Hepatocyte (in vitro differentiated cells): ENCODE data around the gene DNAI7.

ENCODE experiments used
- EZH2 ChIP-seq: fragments of 200-600 bp; sonication (generic); IDR thresholded peaks from 2 replicates; pipeline ENCODE4 v1.6.1; 2016; ENCODE audit warnings: antibody characterized with exemption, mild to moderate bottlenecking, borderline replicate concordance
- EZH2phosphoT487 ChIP-seq: fragments of 200-600 bp; sonication (generic); IDR thresholded peaks from one replicate; pipeline ENCODE4 v1.6.1; 2018; ENCODE audit warnings: antibody characterized with exemption, mild to moderate bottlenecking, low read depth, moderate library complexity; ENCODE audit not compliant: unreplicated experiment, severe bottlenecking
- TF ChIP-seq, protein P1 (sequence below): fragments of 200-600 bp; sonication (generic); IDR thresholded peaks from 2 replicates; pipeline ENCODE4 v1.5.1; 2016; ENCODE audit warnings: antibody characterized with exemption, mild to moderate bottlenecking; ENCODE audit not compliant: poor library complexity

GRCh38 chr12:25155022-25155576 is 39.9 kb downstream of the DNAI7 start:
- TF ChIP-seq, protein P1, sequence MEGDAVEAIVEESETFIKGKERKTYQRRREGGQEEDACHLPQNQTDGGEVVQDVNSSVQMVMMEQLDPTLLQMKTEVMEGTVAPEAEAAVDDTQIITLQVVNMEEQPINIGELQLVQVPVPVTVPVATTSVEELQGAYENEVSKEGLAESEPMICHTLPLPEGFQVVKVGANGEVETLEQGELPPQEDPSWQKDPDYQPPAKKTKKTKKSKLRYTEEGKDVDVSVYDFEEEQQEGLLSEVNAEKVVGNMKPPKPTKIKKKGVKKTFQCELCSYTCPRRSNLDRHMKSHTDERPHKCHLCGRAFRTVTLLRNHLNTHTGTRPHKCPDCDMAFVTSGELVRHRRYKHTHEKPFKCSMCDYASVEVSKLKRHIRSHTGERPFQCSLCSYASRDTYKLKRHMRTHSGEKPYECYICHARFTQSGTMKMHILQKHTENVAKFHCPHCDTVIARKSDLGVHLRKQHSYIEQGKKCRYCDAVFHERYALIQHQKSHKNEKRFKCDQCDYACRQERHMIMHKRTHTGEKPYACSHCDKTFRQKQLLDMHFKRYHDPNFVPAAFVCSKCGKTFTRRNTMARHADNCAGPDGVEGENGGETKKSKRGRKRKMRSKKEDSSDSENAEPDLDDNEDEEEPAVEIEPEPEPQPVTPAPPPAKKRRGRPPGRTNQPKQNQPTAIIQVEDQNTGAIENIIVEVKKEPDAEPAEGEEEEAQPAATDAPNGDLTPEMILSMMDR: peak; percentile 69
- TF ChIP-seq EZH2 (no peak), EZH2phosphoT487 (no peak)
